CD4-positive, alpha-beta T cell (primary cell): ENCODE measurements around the gene RTN4RL2. TPM values are rescaled to one million over a fixed set of nuclear protein-coding genes. Genes with fewer than 3 reads are reported as not detected.

Source experiments
- ATAC-seq: fragments of 200-7000 bp; cut with Tn5 transposase; one replicate; pipeline ENCODE4 v1.10.0; 2022; ENCODE audit warnings: mild to moderate bottlenecking; ENCODE audit not compliant: poor library complexity
- CTCF ChIA-PET: fragments of 350-600 bp; sonication (Branson Sonifier 250); formaldehyde crosslinking; loops from one replicate; lab custom pipeline; 2021; ENCODE audit warnings: antibody characterized with exemption, inconsistent platforms; lab: Charles Lee
- POLR2A ChIA-PET: fragments of 350-600 bp; sonication (Branson Sonifier 250); formaldehyde crosslinking; loops from one replicate; lab custom pipeline; 2021; ENCODE audit warnings: antibody characterized with exemption, inconsistent platforms; lab: Charles Lee
- DNase-seq, 14 experiments: peaks; one replicate each; pipeline ENCODE4 v3.0.0-alpha.2; 2013 to 2020; ENCODE audit warnings: mixed read lengths in 2 of 14
- H3K27ac ChIP-seq, 2 donors: one replicate each; pipeline versions ENCODE4 v1.5.1 to v1.7.0; 2013; ENCODE audit warnings: low read length in 2 of 2, low read depth in 1 of 2, mild to moderate bottlenecking in 1 of 2
- H3K27me3 ChIP-seq, 2 experiments: 1 replicate in 1 of 2; 2 replicates in 1 of 2; pipeline versions ENCODE4 v1.6.1 to v1.7.0; 2013; ENCODE audit warnings: low read length in 2 of 2, control low read depth in 1 of 2, mild to moderate bottlenecking in 1 of 2, moderate library complexity in 1 of 2; ENCODE audit not compliant: insufficient read depth in 2 of 2, control insufficient read depth in 1 of 2
- H3K36me3 ChIP-seq: one replicate; pipeline ENCODE4 v1.6.1; 2013; ENCODE audit warnings: low read length, control low read depth; ENCODE audit not compliant: insufficient read depth
- H3K4me1 ChIP-seq: one replicate; pipeline ENCODE4 v1.6.1; 2013; ENCODE audit warnings: low read length, control low read depth; ENCODE audit not compliant: insufficient read depth
- H3K4me3 ChIP-seq: one replicate; pipeline ENCODE4 v1.5.1; 2013; ENCODE audit warnings: mild to moderate bottlenecking, low read length, moderate library complexity
- H3K9me3 ChIP-seq, 2 experiments: 1 replicate in 1 of 2; 2 replicates in 1 of 2; pipeline versions ENCODE4 v1.6.1 to v1.7.0; 2013; ENCODE audit warnings: low read length in 2 of 2, mild to moderate bottlenecking in 2 of 2, control low read depth in 1 of 2, moderate library complexity in 1 of 2; ENCODE audit not compliant: control insufficient read depth in 1 of 2, insufficient read depth in 1 of 2
- H3K27ac Mint-ChIP-seq: one replicate; pipeline ENCODE4 v1.8.0; 2020; ENCODE audit warnings: mixed read lengths
- H3K27me3 Mint-ChIP-seq: one replicate; pipeline ENCODE4 v1.8.0; 2021; ENCODE audit warnings: mixed read lengths
- H3K36me3 Mint-ChIP-seq: one replicate; pipeline ENCODE4 v1.8.0; 2021; ENCODE audit warnings: low read depth, mixed read lengths
- H3K4me1 Mint-ChIP-seq: one replicate; pipeline ENCODE4 v1.8.0; 2021; ENCODE audit warnings: low read depth, mixed read lengths
- H3K4me3 Mint-ChIP-seq: one replicate; pipeline ENCODE4 v1.8.0; 2020; ENCODE audit warnings: mild to moderate bottlenecking, mixed read lengths
- H3K9me3 Mint-ChIP-seq: one replicate; pipeline ENCODE4 v1.8.0; 2020; ENCODE audit warnings: mixed read lengths
- CTCF ChIP-seq: fragments of 200-600 bp; IDR thresholded peaks from one replicate; pipeline ENCODE4 v1.8.0; 2022; ENCODE audit warnings: antibody characterized with exemption, mild to moderate bottlenecking
- intact Hi-C, 2 experiments: fragments of 100-400 bp; cut with DNase I in 1 of 2; cut with micrococcal nuclease in 1 of 2; formaldehyde crosslinking; loops; one replicate each; pipeline versions ENCODE4 v1.15.1 to v1.9.0; 2023 to 2025; cut with DNase I, micrococcal nuclease
- total RNA-seq, 174 experiments: library from RNA in 2 of 174; stranded (reverse) in 2 of 174; gene quantifications; one replicate each; pipeline ENCODE4 v1.2.3 and lab custom pipeline; 2021 to 2026

RTN4RL2 gene
- total RNA-seq, 2 experiments from 2014 or later = 0.17 to 0.19 TPM

GRCh38 chr11:57426929-57427726, 33.2 kb upstream of the RTN4RL2 start, which contains the start of gene SLC43A3:
TSS of gene SLC43A3 (minus strand) at chr11:57427121. CDS start at chr11:57426172, 949 bp downstream.
- Mint-ChIP-seq H3K27me3 (no peaks in the 10 kb centered on the region), H3K9me3 (no peaks in the 10 kb centered on the region), H3K27ac (peak within 1 kb of the TSS; percentile 87), H3K4me1 (peaks cover 55% of the 10 kb centered on the region), H3K4me3 (peak within 1 kb of the TSS; percentile 87), H3K36me3 (peaks cover 23% of the 10 kb centered on the region)
- POLR2A ChIA-PET = interaction anchor here (2.3 kb wide), 1 partner anchor 31 kb away, joined by 16 read pairs; no protein-coding TSS in a partner anchor
- CTCF ChIA-PET = interaction anchor here (0.5 to 1.0 kb wide), 2 partner anchors 82 to 134 kb away, joined by 3 read pairs; no protein-coding TSS in a partner anchor
- Histone ChIP-seq H3K4me1 (peaks cover 39% of the 10 kb centered on the region), H3K27me3 (no peaks in the 10 kb centered on the region), H3K4me3 (peak within 1 kb of the TSS; percentile 61), H3K27ac (peak within 1 kb of the TSS; percentile 32 to 58), H3K36me3 (peaks cover 4% of the 10 kb centered on the region), H3K9me3 (no peaks in the 10 kb centered on the region)
- intact Hi-C loops = loop anchor here in 1 of 2 experiments (2.0 to 5.0 kb wide), 2 partner anchors 30 to 80 kb away; no protein-coding TSS in a partner anchor
- peak; percentile 21 for ATAC-seq
- peak; percentile 17 to 79 (median 56) for DNase-seq
- no peak for TF ChIP-seq CTCF

- Histone ChIP-seq H3K4me3 (no peak overlapping the region), H3K36me3 (peaks cover 4% of the 10 kb centered on the region), H3K27ac (peak overlapping the region in 1 of 2 donors; percentile 32), H3K27me3 (no peaks in the 10 kb centered on the region), H3K9me3 (no peaks in the 10 kb centered on the region), H3K4me1 (peaks cover 39% of the 10 kb centered on the region)
- Mint-ChIP-seq H3K27ac (peak overlapping the region; percentile 87), H3K4me3 (peak overlapping the region; percentile 87), H3K4me1 (peaks cover 49% of the 10 kb centered on the region), H3K36me3 (peaks cover 17% of the 10 kb centered on the region), H3K27me3 (no peaks in the 10 kb centered on the region), H3K9me3 (no peaks in the 10 kb centered on the region)
- TF ChIP-seq CTCF = no peak
- ChIA-PET CTCF (interaction anchor here (0.5 kb wide), 1 partner anchor 133 kb away, joined by 3 read pairs; no protein-coding TSS in a partner anchor), POLR2A (no interaction called here)
- ATAC-seq = no peak
- intact Hi-C loops = loop anchor here in 1 of 2 experiments (2.0 to 5.0 kb wide), 2 partner anchors 29 to 80 kb away; no protein-coding TSS in a partner anchor
- DNase-seq = no peak
Observed at GRCh38 chr11:57427727-57428082, 32.6 kb upstream of the RTN4RL2 start.

GRCh38 chr11:57428643-57429042, 31.7 kb upstream of the RTN4RL2 start:
- no peaks in the 10 kb centered on the region for H3K9me3 ChIP-seq
- no peaks in the 10 kb centered on the region for H3K36me3 ChIP-seq
- intact Hi-C loops = loop anchor here in 1 of 2 experiments (5.0 kb wide), 1 partner anchor 81 kb away; no protein-coding TSS in a partner anchor
- POLR2A ChIA-PET = no interaction called here
- H3K27ac ChIP-seq = no peak overlapping the region
- TF ChIP-seq CTCF = no peak
- no peak overlapping the region for H3K4me3 ChIP-seq
- no peak for DNase-seq
- Mint-ChIP-seq H3K36me3 (peaks cover 8% of the 10 kb centered on the region), H3K27ac (no peak overlapping the region), H3K4me3 (peak overlapping the region; percentile 17), H3K27me3 (no peaks in the 10 kb centered on the region), H3K4me1 (peaks cover 42% of the 10 kb centered on the region), H3K9me3 (no peaks in the 10 kb centered on the region)
- CTCF ChIA-PET = no interaction called here
- no peaks in the 10 kb centered on the region for H3K27me3 ChIP-seq
- peaks cover 39% of the 10 kb centered on the region for H3K4me1 ChIP-seq
- ATAC-seq = no peak
